NCI-H82 treated with DMSO at 0.1 percent for 48 hours (cell line): ENCODE data around the gene KCNJ2.
A peak's percentile ranks its signal among the peaks of the same experiment; 100 is the strongest.

Experiments
- DNase-seq: peaks from one replicate; lab custom pipeline; 2025; ENCODE audit not compliant: unreplicated experiment; lab: John Stamatoyannopoulos, UW

Gene KCNJ2

DNA sequence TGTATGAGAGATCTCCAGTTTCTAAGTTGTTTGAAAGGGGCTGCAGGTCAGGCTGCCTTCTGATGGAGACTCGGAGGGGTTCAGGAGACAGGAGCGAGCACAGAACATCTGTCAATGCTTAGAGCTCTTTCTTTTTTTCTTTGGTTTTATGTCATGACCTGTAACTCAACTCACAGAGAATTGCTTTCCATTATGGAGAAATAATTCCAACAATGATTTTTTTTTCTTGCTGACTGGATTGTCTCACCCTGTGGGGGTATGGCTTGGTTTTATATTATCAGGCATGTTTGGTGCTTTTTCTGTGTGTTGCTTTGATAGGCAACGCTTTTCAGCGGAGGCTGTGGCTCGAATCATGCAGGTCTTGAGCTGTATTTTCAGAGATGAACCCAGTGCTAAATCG, 10.7 kb upstream of the KCNJ2 start:
- no peak for DNase-seq

DNA sequence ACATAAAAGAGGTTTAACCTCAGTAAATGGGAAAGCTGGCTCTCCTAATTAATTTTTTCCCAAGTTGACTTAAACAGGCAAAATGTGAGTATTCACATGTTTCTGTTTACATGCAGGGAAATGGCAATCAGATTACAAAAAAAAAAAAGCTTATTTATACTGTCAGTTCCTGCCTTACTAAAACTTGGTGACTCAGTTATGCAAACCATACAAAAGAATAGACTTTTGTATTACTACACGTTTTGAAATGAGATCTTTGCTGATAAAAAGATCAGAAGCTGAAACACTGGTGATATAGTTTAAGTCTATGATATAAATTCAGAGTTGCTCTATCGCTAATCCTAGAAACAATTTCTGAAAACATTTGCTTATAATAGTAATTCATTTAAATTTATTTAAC, 9.4 kb upstream of the KCNJ2 start:
- no peak for DNase-seq

DNA sequence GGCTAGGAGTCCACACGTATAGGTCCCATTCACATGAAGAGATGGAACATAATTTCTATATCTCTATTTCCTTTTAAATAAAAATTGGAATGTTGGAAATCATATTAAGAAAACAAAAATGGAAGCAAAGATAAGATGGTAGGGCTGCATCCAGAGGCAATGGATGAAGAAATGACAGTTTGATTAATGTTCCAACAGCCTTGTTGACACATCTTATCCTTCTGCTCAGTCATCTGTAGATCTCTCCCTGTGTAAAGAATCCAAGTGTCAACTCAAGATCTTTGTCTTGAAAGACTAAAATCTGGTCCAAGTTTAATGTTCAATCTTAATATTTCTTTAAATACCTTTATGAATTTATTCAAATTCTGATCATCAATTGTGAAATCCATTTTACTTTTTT, 7.8 kb upstream of the KCNJ2 start:
- no peak for DNase-seq

DNA sequence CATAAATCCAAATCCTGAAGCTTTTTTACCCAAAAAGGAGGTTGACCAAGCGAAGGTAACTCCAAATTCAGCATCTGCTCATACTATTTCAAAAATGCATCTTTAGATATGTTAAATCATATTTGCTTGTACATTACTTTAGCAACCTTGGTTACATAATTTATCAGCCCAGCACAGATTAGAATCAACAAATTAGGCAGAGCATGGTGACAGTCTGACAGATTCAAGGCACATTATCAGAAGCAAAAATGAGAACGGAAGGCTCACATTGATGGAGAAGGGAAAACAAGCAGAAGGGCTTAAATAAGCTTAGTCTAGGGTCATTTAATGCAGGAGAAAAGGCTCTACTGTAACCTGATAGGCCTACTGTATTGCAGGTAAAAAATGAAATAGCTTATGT, 3.9 kb upstream of the KCNJ2 start:
- DNase-seq: peak; percentile 12

DNA sequence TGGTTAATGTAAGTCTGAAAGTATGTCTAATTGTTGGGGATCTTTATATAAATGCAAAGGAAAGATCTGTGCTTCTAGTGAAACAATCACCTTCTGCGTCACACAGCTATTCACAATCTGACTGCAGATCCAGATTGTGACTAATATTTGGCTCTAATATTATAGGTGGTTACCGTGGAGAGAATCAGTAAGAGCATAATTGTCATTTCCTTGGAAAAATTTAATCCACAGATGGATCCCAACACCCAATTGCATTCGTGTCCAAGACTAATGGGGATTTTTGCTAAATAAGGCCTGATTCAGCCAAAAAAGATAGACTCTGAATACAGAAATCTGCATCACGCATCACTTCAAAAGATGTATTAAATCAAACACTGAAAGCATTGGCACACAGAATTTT, 2.7 kb upstream of the KCNJ2 start:
- no peak for DNase-seq

DNA sequence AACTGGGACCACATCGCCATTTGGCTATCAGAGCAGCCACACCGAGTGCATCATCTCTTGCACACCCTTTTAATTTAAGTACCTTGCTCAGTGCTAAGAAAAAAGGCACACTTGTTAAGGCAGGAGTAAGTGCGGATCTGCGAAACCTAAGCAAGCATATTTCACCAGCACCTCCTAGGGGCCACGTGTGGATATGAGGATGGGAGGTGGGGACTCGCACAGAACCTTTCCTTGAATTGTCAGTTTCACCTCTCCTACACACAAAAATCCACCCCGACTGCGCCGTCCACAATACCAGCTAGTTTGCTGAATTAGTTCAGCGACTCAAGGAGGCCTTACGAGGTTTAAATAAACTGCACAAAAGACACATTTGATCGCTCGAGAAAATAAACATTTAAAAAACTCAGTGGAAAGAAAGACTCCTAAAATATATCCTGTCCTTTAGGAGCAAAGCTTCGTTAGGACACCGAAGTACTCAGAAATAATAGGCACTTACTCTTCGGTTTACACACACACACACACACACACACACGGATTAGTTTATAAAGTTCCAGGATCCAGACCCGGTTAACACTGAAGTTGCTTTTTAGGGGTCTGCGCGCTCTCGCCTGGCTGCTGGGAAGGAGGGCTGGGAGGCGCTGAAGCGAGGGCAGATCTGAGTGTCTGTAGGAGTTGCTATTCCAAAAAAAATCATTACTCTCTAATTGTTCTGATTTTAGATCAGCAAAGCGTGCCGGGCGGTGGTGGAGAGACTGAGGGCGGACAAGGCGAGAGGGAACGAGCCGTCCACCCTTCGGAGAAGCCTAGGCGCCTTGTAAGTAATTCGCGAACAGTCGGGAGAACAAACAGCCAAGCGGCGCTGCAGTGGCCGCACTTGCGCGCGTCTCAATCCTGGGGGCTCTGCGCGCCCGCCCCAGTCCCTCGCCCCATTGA, 1.0 kb upstream of the KCNJ2 start:
- DNase-seq: peak; percentile 65

DNA sequence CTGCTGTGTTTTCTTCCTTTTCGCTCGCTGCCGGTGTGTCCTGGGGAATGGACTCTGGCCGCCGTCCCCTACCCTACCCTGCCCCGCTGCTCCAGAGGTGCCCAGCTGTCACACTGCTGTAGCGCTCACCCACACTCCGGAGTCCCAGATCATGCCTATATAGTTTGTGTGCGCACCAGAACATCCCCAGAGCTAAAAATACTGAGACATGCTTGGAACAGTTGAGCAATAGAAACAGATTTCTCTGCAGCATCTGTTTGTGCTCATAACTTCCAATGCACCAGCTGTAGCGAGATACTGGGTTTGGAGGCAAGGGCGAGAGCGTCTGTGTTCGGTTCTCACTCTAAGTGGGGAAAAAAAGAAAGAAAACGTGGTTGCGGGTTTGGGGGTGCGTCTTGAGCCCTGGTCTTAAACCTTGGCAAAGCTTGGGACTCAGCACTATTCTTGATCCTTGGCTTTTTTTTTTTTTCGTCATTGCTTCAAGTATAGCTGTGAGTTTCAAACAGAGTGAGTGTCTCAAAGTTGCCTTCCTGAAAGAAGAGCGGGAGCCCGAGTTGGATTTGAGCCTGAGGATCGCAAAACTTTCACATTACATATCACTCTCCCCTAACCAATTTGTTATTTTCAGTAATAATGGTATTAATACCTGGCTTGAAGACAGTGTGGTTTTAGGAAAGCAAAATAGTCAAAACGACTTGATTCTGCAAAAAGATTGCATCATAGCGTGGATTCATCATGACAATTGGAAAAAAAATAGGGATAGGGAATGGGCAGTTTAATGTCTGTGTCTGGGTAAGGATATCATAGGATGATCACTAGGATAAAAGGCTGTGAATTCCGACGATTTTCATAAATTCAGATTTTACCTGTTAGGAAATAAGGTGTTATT, 621 bp downstream of the KCNJ2 start:
- DNase-seq: no peak

DNA sequence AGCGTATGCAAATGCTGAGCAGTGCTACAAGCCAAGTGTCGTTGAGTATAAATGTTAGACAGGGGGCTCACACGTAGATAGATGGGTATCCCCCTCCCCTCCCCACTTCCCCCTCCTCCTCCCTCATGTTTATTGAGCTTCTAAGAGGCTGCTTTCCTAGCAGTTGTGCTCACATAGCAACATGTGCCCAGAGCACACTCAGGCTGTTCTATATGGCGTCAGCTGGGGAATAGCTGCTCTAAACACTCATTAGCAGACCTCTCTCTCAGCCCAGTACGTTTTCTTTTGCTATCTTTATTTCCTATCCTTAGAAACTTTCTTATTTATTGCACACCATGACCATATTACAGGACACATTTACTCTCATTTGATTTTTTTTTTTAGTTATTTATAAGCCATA, 1.8 kb downstream of the KCNJ2 start:
- DNase-seq: peak; percentile 19

DNA sequence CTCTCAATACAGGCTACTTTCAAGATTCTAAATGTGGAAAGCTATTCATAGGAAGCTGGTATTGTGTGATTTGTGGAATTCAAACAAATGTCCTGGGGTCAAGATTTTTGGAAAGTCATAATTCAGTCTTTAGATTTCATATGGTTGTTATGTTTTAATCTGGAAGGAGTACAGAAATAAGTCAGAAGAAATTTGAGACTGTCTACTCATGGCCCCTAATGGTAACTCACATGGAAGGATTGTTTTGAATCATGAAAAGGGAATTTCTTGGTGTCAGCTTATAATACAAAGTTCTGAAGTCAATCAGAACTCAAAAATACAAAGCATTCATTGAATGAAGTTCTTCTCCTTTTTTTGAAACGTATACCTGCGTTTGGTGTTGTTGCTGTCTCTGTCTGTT, 3.1 kb downstream of the KCNJ2 start:
- DNase-seq: no peak

DNA sequence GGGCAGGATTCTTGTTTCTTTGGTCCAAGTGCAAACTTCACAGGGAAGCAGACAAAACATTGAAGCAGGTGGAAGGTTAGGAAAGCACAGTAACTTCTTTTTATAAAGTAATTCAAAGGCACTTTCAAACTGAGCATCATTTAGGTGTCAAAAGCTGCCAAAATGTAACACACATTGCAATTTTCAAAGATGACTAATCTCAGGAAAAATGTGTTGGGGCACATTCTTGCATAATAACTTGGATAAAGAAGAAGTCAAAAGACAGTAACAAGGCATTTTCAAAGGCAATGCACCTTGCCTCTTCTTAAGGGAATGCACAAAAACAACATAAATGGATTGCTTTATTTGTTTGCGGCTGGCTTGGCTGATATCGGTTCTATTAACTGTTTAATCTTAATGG, 3.6 kb downstream of the KCNJ2 start:
- DNase-seq: no peak

DNA sequence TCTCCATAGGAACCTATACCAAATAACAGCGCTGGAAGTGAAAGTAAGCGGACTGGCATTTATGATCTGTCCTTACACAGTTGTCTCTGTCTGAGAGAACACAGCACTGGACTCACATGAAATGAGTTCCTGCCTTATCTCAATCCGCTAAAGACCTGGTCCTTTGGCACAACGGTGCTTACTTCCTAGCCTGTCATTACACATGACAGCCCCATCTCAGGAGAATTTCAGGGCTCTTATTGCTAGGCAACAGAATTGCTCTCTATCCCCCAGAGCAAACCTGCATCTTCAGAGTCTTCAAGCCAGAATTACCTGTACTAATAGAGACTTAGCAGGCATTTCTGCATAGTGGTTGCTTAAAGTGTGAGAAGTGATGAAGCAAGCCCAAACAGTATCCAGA, 4.3 kb downstream of the KCNJ2 start:
- no peak for DNase-seq

DNA sequence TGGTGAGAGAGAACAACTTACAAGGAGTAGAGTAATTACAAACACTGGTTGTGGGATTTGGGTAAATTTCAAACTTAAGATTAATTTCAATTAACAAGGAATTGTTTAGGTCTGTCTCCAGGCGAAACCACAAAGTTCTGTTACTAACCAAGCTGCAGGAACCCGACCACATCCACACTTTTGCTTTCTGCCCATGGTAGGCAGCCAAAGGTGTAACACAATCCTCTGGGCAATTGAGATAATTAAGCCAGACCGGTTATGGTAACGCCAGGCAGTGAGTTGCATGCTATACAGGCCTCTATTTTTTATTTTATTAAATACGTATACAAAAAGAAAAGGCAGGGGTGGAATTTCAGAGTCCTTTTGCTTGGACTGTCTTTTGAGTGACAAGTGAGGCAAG, 12.0 kb downstream of the KCNJ2 start:
- DNase-seq: no peak

DNA sequence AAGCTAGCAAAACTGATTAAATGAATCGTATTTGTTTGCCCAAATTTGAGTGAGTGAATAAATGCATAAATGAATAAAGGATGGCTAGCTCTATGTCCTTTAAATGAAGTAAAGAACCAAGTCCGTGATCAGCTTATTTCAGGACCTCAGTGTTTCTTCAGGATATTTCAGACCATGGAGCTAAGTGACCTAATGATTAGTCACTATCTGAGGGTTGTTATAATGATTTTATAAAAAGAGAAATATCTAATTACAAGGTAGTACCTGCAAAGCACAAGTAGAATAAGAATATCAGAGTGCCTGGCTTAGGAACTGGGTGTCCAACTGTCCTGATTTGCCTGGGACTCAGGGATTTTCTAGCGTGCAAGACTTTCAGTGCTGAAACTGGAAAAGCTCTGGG, 12.5 kb downstream of the KCNJ2 start:
- no peak for DNase-seq

DNA sequence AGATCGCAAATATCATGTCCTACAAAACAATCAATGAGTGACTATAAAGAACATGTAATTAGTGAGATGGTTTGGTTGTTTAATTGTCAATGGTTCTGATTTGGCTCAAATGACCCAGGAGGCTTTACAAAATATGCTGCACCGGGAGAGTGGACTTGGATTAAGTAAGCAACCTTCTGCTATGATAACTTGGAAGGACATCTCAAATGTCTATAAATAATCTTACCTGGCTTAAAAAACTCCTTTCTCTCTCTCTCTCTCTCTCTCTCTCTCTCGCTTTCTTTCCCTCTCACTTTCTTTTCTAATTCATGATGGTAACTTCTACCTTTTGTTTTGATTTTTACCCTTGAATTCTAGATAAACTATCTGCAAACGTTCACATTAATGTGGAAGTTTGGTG, 14.2 kb downstream of the KCNJ2 start:
- DNase-seq: no peak

DNA sequence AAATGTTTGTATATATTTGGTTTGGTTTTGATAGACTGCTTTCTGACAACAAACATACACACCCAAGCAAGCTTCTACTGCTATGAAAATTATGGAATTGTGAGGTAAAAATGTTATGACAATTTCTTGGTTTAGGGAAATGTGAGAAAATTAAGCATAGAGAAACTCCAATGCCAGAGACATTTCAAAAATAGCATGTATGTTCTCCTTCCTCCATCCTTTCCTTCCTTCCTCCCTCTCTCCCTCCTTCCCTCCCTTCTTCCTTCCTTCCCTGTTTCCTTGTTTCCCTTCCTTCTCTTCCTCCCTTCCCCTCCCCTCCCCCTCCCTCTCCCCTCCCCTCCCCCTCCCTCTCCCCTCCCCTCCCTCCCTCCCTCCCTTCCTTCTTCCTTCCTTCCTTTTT, 14.9 kb downstream of the KCNJ2 start:
- no peak for DNase-seq

DNA sequence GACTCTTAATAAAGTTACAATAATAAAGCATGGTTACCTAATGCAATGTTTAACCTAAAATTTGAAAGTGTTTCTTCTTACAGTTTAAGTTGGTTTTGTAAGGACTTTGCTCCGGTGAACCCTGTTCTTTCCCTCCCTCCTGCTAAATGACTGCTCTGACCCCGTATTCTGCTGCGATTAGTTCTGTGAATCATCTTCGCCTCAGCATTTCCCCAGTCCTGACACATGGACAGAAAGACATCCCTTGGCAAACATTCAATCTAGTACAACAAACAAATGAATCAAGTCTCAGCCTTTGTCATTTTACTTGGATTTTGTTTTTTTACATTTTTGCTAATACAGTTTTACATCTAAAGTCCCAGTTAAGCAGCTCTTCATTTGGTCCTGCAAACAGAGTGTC, 15.4 kb downstream of the KCNJ2 start:
- no peak for DNase-seq

DNA sequence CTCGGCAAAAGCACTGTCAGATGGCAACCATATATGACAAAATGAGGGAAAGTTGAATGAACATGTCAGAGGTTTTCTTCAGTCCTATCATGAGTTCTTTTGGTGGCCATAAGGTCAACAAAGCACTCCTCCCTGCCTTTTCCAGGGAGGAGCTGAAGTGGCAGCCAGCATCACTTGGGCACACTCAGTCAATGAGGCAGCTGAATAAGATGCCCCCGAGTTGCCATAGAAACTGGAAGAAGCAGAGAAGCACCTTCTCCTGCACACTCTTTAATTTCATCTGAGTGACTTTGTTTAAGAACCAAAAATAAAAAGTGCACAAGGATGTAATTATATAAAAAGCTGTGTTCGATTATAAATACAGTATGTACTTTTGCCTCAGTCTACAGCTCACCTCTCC, 16.0 kb downstream of the KCNJ2 start:
- DNase-seq: no peak

DNA sequence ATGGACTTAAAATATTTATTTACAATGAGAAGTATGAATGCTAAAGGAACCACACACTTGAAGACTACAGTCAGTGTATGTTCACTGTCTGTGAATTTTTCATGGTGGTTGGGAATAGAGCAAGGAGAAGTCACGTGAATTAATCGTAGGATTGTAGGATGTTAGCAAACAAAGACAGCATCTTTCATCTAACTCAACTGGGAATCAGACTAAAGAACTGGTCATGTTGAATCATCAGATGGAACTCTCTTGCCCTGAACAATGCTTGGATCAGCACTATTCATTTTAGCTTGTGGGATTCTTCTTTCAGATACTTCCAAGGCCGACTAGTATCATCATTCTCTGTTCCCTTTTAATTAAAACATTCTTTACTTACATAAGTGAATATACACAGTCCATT, 18.1 kb downstream of the KCNJ2 start:
- DNase-seq: no peak

DNA sequence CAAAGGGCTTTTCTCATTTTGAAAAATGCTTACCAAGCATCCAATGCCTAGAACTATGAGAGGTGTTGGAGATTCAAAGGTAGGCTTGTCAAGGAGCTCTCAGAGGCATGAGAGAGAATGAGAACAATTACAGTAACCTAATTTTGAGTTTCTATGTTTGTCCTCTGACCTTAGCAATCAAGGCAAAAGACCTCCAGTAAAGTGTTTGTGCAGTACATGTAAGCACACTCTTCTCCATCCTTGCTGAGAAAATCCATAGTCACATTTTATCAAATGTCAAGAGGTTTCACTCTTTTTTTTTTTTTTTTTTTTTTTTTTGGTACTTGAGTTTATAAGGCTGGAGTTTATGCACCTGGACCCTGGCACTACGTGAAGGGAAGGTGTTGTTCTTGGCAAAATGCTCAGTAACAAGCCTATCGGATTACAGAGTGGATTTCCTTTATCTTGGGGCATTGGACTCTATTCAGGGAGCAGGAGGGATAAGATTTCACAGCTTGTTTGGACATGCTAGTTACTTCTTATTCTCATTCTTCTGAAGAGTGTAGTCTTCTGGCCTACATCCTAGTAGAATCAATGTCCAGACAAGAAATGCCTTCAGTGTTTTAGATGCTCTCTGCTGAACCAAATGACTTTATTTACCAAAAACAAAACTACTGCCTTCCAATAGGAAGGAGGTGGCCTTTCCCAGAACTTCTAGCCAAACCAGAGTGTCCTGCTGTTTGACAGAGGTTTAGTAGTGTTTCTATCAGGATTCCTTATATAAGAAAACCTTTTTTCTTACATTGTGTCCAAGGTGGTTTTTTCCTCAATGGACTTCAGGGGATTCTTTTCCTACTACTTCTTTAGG, 21.9 kb downstream of the KCNJ2 start:
- no peak for DNase-seq

DNA sequence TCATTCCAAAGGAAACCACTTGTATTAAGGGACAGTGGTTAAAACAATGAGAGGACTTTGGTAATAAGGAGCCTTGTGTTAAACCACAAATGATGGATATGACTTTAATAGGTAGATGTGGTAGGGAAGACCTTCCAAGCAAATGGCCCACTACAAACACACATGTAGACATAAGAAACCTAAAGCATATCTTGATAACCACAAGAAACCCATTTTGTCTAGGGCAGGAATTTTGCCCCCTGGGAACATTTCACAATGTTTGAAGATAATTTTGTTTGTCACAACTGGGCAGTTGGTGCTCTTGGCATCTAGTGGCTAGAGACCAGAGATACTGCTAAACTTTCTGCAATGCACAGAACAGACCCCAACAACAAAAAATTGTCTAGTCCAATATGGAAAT, 25.8 kb downstream of the KCNJ2 start:
- DNase-seq: no peak

DNA sequence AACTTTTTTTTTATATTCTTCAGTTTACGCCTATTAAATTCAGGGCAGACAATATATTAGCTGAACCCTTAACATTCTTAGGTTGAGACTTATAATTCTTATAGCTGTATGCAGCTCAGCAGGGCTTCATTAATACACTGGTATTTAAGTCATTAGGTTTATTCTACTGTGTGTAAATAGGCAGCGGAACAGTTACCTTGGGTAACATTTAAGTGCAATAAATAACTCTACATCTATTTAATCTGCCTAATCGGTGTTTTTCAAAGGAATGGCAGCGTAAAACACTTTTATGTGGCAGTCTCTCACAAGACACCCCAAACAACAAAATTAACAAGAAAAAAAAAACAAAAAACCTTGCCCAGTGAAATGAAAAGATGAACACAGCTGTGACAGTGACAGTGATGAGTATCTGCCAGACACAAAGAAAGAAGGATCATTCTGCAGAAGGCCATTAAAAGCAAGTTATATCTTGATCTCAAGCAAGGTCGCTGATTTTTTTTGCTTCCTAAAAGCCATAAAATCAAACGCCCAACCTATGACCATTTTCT, 32.6 kb downstream of the KCNJ2 start:
- DNase-seq: no peak
